ENCODE data around the gene CAMTA1.

The CAMTA1 gene

DNA sequence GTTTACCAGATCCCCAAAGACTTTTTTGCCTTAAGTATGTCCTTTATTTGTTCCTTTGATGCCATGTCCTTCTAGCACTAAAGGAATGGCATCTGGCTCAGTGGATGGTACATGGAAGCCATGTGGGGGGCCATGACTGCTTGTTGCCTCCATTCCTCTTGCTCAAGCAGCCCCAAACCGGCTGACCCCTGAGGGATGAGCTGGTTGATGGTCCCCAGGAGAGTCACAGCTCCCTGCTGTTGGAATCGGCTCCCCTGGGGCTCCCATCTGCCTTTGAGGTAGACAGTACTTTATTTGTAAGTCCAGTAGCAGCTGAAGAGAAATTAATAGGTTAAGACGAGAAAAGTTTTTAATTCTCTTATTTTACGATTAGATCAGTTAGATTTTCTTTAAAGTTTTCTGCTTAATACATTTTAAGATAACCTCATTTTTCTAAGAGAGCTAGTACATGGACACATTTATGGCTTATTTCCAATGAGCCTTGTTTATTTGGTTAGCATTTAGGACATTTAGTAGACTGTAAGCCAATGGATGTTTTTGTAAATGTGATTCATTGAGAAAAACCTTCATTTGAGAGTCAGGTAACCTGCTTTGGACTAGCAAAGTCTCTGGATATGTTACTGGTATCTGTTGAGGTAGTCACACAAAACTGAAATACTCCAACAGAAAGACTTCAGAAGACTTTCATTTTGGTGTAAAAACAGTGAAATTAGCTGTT is 88.2 kb downstream of the CAMTA1 start:
- DNase-seq (ENCODE audit: low read depth in 2 of 2), result no peak

DNA sequence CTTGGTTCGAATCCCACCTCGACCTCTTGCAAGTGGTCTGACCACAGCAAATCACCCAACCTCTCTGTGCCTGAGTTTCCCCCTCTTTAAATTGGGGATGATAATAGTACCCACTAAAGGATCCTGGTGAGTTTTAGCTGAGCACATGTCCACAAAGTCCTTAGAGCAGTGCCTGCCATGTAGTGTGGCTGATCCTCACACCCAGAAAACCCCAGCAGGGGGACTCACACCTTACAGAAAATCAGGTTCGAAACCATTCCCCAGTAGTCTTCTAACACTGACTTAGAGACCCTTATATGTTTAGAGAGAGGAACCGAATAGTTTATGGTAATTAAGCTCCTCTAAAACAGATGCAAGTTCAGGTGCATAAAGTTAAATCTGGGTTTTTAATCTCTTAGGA is 89.0 kb downstream of the CAMTA1 start:
- no peak for DNase-seq (ENCODE audit: low read depth in 2 of 2)

DNA sequence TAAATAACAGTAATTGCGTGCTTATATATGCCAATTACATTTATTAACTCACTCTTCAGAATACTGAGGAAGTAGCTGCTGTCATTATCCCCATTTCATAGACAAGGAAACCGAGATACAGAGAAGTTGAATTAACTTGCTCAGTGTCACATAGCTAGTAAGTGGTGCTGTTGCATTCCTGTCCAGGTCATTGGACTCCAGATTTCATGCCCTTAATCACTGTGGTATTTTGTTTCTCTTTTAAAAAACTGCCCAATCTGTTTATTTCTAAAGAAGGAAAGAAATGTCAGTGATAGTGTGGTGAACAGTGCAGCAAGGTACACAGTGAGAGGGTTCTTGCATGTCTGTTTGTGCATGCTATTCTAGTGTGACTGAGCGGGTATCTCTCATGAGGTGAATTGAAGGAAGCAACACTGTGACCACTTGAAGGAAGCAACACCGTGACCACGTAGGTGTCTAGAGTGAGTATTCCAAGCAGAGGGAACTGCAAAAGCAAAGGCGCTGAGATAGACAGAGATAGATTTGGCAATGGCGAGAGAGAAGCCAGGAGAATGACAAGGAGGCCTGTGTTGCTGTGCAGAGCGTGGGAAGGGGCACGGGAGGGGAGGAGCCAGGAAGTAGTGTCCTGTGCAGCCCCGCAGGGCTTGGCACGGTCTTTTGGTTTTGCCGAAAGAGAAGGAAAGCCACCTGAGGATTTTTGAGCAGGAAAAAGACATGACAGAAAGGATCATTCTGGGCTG is 95.9 kb downstream of the CAMTA1 start:
- DNase-seq (ENCODE audit: low read depth in 2 of 2), result no peak

DNA sequence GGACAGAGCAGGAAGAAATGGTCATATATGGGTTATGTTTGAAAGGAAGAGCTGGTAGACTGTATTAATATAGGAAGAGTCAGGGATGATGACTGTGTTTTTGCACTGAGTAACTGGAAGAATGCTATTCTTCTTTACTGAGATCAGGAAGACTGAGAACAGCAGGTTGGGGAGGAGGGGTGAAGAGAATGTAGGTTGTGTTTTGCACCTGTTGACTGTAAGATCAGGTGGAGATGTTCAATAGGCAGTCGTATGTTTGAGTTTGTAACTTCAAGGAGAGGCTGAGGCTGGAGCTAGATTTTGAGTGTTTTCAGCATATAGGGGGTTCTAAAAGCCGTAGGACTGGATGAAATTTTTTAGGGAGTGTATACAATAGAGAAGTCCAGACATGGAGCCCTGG is 97.2 kb downstream of the CAMTA1 start:
- no peak for DNase-seq (ENCODE audit: low read depth in 2 of 2)

DNA sequence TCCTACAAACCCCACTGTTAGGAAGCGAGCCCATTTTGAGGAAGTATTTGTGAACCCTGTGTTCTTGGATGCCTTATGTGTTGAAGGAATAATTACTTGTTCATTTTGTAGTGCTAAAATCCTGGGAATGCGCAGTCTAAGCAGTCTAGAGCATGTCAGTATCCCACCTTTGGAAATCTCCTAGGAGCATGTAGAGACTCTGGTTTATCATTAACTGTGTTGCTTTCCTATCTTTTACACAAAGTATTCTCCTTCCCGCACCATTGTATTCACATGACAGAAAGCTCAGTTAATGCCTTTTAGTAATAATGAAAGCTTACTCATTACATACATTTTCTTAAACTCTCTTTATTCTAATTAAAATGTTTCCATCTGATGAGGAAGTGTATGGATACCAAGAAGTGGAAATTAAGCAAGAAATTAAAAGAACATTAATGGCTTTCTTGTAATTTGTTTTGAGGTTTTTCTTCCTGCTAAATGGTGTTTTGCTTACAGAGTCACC is 99.4 kb downstream of the CAMTA1 start:
- no peak for DNase-seq (ENCODE audit: low read depth in 2 of 2)

DNA sequence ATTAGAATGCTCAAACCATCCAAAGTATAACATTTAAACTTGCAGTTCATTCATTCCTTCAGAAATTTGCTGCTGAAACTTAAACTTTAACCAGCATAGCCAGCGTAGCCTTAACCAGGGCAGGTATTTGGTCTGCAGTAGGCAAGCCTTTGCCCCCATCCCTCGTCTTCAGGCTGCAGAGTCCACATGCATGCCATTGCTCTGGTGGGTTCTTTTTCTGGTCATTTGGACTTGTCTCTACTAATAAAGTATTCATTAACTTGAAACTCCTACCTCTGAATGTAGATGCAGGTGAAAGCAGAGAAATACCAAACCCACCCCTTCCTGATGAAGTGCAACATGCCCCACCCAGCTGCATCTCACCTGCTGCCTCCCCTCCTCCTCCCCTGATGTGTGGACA is 100.2 kb downstream of the CAMTA1 start:
- DNase-seq (ENCODE audit: low read depth in 2 of 2), result no peak

DNA sequence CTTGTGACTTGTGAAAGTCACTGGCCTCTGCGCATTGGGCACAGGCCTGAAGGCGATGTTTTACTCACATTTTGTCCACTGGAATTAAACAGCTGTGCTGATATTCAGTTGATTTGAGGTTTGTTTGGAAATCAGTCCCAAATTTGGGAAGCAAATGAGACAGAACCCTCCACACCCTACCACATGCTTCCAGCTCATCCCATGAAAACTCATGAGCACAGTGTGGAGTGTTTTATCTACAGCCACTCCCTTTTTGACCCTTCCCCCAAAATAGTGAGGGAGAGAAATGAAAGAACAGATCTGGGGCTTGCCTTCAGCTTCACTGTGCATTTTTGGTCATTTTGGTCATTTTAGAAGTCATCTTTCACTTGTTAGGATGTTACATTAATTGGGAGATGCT is 101.3 kb downstream of the CAMTA1 start:
- DNase-seq (ENCODE audit: low read depth in 2 of 2), result no peak

DNA sequence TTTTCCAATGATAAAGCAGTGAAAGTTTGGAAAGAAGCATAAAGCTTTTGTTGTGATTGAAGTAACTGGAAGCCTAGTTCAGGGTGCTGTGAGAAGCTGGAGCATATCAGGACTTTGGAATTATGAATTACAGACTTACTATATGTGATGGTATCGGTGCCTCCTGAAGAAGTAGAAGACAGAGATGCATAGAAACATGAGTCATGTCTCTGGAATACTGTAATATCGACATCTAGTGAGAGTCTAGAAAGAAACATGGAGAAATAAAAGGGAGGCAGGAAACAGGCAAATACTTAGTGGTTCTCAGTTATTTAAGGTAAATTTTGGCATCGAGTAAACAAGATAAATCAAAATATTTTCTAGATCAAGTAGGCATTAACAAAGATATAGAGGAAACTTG is 103.0 kb downstream of the CAMTA1 start:
- no peak for DNase-seq (ENCODE audit: low read depth in 2 of 2)

DNA sequence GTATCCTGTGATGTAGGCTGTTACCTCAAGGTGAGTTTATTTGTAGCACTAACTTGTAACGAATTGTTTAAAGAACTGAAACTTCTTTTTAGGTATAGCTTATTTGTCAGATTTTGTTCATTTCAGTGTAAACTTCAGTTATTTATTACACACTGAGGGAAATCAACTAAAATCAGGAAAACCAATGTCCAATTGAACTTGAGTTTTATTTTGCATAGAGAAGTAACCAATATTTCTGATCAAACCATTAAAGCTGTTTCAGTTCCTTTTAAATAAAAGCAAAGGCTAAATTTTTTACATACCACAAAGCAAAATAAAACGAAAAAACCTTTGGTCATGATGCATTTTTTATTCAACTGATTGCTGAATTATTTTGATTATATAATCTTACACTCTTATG is 103.6 kb downstream of the CAMTA1 start:
- no peak for DNase-seq (ENCODE audit: low read depth in 2 of 2)

DNA sequence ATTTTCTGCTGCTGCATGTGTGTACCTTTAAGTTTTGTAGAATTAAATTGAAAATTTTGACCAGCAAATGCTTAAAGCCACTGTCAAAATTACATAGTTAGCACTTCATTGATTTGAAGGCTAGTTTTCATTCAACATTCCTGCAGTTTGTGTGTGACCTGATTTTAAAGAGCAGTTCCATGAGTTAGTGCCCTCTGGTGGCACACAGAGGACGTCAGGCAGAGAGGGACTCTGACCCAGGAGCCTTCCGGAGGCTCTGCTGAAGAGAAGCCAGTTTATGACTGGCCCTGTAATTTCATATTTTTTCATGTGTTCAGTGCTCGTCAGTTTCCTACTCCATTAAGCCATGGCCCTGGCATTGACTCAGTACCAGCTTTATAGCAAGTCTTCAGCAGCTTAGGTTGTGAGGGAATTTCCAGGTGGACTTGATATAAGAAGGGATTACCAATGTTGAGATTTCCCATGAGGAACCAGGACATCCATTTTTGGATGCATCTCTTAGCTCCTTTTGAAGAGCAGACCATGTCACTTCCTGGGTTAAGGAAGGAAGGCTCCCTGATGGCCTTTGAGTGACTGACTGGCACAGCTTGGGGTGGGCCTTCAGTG is 104.7 kb downstream of the CAMTA1 start:
- DNase-seq (ENCODE audit: low read depth in 2 of 2), result peak in 1 of 2 donors; percentile 22

DNA sequence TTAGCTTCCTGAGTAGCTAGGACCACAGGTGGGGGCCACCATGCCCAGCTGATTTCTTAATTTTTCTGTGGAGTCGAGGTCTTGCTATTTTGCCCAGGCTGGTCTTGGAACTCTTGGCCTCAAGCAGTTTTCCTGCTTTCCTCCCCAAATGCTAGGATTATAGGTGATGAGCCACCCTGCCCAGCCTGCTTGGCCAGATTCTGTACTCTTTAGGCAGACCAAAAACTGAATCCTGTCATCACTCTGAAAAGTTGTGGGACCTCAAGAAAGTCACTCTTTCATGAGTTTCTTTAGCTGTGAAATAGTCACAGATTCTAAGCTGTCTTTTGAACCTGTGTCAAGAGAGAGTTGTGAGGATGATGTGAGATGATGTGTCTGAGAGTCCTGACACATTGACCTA is 105.4 kb downstream of the CAMTA1 start:
- DNase-seq (ENCODE audit: low read depth in 2 of 2), result no peak

DNA sequence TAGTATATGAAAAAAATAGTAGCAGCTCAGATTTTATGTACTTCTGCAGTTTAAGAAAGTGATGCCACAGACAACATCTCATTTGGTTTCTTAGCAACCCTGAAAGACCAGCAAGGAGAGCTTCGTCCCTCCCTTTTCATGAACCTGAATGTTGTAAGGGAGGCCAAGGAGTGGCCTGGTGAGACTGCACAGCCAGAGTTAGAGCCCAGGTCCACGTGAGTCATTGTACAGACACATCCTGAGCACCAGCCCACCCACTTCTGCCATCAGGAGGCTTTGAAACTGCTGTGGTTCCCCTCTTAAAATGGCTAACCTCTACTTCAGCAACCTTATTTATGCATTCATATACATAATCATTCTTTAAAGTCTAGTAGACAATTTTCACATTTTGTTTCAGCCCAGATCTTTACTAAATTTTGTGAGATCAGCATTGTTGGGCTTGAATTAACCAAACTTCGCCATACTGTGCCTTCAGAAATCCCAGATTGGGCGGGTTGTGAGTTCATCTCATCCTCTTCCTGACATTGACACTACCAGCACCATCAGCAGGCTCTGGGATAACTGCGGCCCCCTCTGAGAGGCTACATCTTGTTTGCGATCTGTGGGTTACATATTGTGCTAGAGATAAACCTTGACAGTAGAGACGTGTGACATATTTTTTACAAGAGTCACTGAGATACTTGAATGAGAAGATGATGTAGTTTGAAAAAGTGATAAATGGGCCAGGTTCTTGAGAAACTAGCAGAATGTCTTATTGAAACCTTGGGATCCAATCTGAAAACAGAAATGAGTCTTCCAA is 106.7 kb downstream of the CAMTA1 start:
- peak in 1 of 2 donors; percentile 32 for DNase-seq (ENCODE audit: low read depth in 2 of 2)

DNA sequence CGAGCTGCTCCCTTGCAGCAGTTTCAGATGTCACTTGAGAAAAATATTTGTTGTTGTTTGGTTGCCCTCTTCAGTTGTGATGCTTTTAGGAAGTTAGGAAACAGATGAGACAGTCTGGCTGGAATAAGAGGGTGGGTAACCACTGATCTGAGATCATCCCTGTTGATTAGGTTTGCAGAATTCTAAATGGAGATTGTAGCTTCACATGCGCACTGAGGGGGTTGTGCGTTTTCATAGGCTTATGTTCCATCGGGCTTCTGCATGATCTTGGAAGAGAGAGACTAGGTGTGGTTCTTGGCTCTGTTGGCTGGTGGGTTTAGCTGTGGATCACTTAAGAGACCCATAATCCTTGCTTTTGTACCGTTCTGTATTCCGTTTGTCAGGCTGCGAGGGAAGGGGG is 108.1 kb downstream of the CAMTA1 start:
- no peak for DNase-seq (ENCODE audit: low read depth in 2 of 2)

DNA sequence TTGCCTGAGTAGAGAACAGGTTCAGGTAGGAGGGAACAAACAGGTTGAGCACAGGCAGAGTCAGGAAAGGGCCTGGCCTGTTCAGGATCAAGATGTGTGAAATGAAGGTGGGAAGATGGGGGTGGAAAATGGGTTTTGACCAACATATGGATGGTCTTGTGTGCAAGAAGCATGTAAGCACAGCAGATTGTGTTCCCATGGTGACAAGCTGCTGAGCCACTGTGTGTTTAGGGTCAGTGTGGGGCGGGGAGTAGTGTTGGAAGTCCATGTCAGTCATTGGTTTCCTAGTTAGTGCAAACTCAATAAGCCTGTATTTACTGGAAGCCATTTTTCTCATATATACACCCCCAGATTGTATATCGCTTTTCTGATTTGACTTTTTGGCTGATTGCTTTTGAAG is 111.9 kb downstream of the CAMTA1 start:
- no peak for DNase-seq (ENCODE audit: low read depth in 2 of 2)

DNA sequence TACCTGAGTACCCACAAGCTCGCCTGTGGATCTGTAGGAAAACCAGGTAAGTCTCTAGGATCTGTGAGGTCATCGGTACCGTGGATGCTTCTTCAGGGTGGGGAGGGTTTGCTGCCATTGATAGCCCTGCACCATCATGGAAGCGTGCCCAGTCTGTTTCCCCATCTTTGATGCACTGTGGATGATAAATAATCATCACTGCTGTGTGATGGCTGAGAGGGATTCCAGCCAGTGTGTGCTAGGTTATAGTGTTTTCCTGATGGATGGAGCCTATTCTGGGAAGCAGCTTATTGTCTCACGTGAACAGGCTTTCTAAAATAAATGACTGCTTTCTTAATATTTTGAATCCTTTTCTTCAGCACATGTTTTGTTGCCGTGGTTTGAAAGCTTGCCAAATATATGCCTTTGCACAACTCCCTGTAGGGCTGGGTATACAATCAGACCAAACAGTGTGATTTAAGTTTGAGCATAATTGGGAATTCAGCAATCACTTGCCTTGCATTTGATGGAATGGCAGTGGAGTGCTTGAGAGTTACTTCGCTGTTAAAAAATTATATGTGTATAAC is 113.8 kb downstream of the CAMTA1 start:
- no peak for DNase-seq (ENCODE audit: low read depth in 2 of 2)

DNA sequence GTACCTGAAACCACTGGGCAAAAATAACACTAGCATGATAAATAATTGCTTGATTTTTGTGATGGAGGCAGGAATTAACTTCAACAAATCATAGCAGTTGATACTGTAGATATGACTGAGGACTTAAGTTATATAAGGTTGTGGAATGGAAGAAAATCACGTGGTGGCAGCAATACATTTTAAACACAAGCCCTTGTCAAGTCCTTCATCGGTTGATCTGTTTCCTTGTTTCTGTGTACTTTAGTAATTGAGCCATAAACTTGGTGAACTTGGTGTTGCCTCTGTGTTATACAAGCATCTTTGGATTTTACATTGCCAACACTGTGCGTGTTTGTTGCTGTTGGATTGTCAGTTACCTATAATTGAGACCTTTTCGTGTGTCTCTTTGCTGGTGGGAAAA is 114.4 kb downstream of the CAMTA1 start:
- DNase-seq (ENCODE audit: low read depth in 2 of 2), result no peak

DNA sequence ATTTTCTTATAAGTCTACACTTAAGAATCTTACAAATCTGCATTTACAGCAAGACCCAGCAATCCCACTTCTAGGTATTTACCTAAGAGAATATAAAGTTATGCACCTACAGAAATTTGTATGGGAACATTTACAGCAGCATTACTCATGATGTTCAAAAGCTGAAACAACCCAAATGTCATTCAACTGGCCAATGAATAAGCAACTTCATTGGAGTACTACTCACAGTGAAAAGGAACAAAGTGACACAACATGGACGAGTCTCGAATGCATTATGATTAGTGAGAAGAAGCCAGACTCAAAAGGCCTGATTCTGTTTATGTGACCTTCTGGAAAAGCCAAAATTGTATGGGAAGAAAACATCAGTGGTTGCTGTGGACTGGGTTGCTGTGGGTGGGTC is 116.9 kb downstream of the CAMTA1 start:
- DNase-seq (ENCODE audit: low read depth in 2 of 2), result no peak

DNA sequence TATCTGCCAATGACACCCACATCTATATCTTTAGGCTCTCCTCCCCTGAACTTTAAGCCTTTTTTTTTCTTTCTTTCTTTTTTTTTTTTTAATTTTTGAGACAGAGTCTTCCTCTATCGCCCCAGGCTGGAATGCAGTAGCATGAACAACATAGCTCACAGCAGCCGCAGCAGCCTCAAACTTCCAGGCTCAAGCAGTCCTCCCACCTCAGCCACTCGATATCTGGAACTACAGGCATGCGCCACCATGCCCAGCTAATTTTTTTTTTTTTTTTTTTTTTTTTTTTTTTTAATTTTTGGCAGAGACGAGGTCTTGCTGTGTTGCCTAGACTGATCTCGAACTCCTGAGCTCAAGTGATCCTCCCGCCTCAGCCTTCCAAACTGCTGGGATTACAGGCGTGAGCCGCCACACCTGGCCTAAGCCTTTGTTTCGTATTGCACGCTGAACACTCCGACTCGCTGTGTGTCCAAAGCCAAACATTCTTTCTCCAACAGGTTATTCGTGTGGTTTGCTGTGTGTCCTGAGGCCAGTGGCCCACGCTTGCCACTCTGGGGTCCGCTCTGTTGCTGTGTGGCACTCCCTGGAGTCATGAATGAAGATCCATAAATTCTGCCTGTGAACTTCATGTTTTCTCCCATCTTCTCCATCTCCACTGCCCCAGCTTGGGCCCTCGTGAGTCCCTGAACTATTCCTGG is 119.4 kb downstream of the CAMTA1 start:
- no peak for DNase-seq (ENCODE audit: low read depth in 2 of 2)

DNA sequence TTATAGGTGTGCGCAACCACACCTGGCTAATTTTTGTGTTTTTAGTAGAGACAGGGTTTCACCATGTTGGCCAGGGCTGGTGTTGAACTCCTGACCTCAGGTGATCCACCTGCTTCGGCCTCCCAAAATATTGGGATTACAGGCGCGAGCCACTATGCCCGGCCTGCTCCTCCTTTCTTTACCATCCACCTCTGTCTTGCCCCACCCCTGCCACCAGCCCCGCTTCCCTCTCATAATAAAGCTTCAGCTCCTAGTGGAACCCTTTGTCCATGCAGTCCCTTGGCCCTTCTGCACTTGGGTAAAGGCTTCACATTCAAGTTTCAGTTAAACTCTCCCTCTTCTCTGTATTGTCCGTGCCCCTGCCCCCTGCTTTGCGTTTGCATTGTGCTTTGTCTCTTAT is 120.1 kb downstream of the CAMTA1 start:
- no peak for DNase-seq (ENCODE audit: low read depth in 2 of 2)

DNA sequence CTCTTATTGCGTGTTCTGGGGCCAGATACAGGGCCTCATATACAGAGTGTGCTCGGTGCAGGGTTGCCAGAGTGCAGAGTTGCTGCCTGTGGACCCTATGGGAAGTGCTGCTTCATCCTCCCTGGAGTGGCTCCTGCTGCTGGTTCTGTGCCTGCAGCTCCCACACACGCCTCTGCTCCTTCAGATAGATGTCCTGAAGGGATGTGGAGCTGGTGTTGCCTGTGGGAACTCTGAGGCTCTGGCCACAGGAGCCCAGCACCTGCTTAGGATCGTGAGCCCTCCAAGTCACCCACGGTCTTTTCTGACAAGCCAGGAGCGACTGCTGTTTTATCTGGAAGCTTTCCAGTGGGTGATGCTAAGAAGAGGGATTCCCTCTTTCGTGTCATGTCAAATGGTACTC is 120.5 kb downstream of the CAMTA1 start:
- no peak for DNase-seq (ENCODE audit: low read depth in 2 of 2)

DNA sequence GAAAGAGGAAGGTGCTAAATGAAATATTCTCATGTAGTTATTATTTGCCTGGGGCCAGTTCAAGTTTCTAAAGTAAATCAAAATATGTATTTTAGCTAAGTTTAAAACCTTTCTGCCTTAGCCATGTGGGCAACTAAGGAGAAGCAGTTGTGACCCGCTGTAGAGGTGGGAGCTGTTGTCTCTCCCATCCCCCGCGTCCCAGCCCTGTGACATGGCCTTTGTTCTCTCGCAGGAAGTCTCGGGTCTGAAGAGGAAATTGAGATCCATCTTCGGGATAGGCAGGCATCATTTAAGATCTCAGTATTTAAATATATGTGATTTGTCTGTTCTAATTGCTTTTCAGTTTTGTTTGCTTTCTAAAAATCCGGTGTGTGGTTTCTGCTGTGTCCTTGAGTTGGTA is 121.5 kb downstream of the CAMTA1 start:
- DNase-seq (ENCODE audit: low read depth in 2 of 2), result no peak

All from stimulated activated CD4-positive, alpha-beta T cell treated with anti-CD3 and anti-CD28 coated beads, Interleukin-4, amount 100 ng/mL, for 48 hours (primary cell).